HG03521 (cell line): ENCODE data around the gene CUX1.

Source experiments
- ATAC-seq: cut with Tn5 transposase; IDR thresholded peaks from one replicate; pipeline ENCODE4 v1.9.1; 2021; ENCODE audit warnings: mild to moderate bottlenecking, moderate library complexity; ENCODE audit not compliant: unreplicated experiment

The CUX1 gene

GRCh38 chr7:102063690-102064180, 246.3 kb downstream of the CUX1 start:
- ATAC-seq: no peak

GRCh38 chr7:102064361-102065025, 247.1 kb downstream of the CUX1 start:
- no peak for ATAC-seq

GRCh38 chr7:102065226-102065625, 247.8 kb downstream of the CUX1 start:
- ATAC-seq: no peak

GRCh38 chr7:102066476-102066875, 249.1 kb downstream of the CUX1 start:
- no peak for ATAC-seq

GRCh38 chr7:102068846-102069245, 251.4 kb downstream of the CUX1 start:
- no peak for ATAC-seq

GRCh38 chr7:102069931-102070629, 252.7 kb downstream of the CUX1 start:
- ATAC-seq: no peak

- no peak for ATAC-seq
Measured at GRCh38 chr7:102072003-102072402, 254.6 kb downstream of the CUX1 start.

- no peak for ATAC-seq
Measured at GRCh38 chr7:102072636-102073209, 255.3 kb downstream of the CUX1 start.

- ATAC-seq: no peak
Measured at GRCh38 chr7:102073931-102074880, 256.8 kb downstream of the CUX1 start.

- ATAC-seq: no peak
Measured at GRCh38 chr7:102075126-102075525, 257.7 kb downstream of the CUX1 start.

GRCh38 chr7:102075553-102076135, 258.2 kb downstream of the CUX1 start:
- ATAC-seq: no peak

- ATAC-seq: no peak
Measured at GRCh38 chr7:102077081-102077480, 259.7 kb downstream of the CUX1 start.

GRCh38 chr7:102079140-102080018, 262.0 kb downstream of the CUX1 start:
- ATAC-seq: no peak

GRCh38 chr7:102080019-102080433, 262.6 kb downstream of the CUX1 start:
- no peak for ATAC-seq

GRCh38 chr7:102080434-102081243, 263.2 kb downstream of the CUX1 start:
- no peak for ATAC-seq

- ATAC-seq: no peak
Measured at GRCh38 chr7:102081244-102081627, 263.8 kb downstream of the CUX1 start.

GRCh38 chr7:102082693-102083368, 265.4 kb downstream of the CUX1 start:
- no peak for ATAC-seq

GRCh38 chr7:102085218-102085772, 267.9 kb downstream of the CUX1 start:
- ATAC-seq: no peak
